Stimulated activated CD8-positive, alpha-beta memory T cell treated with anti-CD3 and anti-CD28 coated beads, Interleukin-7, amount 100 ng/mL, for 24 hours (primary cell): Measurements from ENCODE around the gene IMMP2L.
"Not testable (repeated sequence)": the region's sequence is repeated elsewhere in the genome, so short reads cannot be mapped to it uniquely, and the experiment has no call there.

Source experiments
- DNase-seq: peaks from one replicate; pipeline ENCODE4 v3.0.0-alpha.2; 2020; ENCODE audit warnings: low read depth

Gene IMMP2L

DNA sequence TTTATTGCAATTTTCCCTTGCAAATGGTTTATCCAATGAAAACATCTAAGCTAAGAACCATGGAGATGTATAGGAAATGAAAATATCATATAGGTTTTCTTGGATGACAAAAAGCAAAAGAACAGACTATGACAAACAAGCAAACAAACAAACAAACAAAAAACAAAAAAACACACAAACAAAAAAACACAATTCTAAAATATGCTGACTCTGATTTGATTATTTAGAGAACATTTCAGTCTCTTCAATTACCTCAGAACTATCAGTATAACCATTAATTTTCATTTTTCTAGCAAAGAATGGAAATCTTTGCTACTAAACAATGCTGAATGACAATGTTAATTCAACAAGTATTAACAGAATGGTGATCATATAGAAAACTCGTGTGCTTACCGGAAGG, 840.9 kb downstream of the IMMP2L start:
- DNase-seq = no peak

DNA sequence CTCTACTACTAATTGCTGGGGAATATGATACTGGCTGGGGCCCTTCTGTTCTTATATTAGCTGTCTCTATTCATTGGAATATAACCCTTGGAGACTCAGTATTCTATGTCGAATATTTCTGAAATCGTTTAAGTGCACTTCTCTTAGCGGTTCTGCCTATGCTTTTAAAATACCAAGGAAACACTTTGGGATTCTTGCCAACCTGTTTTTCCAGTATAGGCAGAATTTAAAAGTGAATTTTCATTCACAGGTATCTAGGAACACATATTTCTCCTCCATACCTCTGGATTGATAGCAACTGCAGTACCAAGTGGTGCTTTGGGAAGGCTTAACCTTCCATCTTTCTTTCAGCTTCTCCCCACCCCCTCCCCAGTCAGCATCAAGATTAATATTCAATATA, 841.7 kb downstream of the IMMP2L start:
- DNase-seq = no peak

DNA sequence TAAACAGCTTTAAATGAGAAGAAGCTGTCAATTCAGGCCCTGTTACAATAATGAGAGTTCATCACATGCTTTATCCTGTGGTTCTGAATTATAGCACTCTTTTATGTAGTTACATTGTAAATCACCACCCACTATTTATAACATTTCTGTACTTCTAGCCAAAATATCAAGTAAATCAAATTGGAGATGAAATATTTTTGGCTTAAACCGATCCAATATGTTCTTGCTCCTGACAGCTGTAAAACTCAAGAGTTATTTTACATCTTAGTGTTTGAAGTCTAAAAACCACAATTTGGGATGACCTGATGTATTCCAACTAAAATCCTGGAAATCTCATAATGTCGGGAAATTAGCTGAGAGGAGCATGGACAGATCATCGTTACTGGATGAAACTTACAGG, 842.6 kb downstream of the IMMP2L start:
- DNase-seq = no peak

DNA sequence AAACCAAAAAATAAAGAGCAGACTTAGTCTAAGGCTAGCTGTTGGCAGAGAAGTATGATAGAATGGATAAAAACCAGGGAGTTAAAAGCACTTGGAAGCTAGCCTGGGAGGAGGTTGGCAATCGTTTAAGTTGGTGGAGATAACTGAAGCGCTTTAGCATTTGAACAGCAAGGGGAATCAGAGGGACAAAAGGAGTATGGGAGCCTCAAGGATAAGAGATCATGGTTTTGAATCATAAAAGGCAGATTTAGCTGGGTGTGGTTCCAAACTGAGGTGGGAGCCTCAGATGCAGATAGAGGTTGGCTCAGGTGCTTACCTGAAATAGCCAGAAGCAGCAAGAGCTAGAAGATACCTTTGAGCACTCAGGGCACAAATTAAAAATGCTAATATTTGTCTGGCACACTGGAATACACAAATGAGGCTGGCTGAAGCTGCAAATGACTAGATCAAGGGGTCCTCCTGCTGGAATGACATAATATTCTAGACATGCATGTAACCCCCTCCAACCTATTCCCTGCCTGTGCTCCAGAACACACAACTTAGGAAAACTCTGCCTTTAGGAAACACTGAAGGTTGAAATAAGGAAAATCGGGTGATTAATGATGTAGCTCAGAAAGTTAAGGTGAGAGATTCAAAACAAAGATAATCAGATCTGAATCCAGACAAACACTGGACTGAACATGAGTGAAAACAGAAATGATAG, 843.6 kb downstream of the IMMP2L start:
- DNase-seq = no peak

DNA sequence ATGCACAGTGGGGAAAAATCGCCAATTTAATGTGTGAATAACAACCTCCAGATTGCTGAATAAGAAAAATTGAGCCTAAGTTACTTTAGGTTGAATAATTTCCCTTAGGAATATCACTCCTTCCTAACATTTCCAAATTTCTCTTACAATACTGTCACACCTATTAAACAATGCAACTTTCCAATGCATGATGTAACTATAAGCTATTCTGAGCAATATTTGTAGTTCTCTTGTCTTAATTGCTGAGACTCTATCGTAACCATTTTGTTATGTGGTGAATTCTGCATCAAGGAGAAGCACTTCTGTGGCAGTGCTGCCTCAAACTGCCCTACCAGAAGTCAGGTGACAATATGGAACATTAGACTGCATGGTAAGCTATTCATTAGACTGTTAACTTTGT, 858.1 kb downstream of the IMMP2L start:
- DNase-seq = no peak

DNA sequence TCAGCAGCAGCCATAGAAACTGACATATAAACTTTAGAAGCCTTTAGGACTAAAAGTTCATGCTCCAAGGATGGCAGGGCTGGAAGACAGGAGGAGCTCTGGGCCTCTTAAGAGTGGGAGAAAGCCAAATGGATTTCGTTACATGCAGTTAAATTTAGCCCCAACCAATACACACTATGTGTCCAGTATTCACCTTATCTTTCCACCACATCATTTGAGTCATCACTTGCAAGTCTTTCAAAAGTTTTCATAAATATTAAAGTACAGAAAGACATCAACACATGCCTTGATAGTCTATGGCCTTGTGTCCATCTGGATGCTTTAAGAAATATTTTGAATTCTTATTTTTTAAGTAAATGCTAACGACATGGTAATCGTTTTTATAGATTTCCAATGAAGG, 863.7 kb downstream of the IMMP2L start:
- DNase-seq = no peak

DNA sequence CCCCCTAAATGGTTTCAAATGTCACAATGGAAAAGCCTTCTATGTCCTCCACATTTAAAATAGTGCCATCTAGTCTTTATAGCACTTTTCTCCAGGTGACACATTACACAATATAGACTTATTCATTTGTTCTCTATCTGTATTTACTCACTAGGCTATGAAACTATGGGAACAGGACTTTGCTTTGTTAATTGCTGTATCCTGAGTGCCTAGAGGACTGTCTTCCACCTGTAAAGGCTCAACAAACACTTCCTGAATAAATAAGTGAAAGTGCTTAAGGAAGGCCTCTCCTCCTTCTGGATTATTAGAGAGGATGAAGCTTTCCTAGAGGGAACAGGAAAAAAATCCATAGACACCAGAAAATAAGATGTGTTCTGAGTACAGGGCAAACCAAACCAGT, 868.9 kb downstream of the IMMP2L start:
- DNase-seq = no peak

DNA sequence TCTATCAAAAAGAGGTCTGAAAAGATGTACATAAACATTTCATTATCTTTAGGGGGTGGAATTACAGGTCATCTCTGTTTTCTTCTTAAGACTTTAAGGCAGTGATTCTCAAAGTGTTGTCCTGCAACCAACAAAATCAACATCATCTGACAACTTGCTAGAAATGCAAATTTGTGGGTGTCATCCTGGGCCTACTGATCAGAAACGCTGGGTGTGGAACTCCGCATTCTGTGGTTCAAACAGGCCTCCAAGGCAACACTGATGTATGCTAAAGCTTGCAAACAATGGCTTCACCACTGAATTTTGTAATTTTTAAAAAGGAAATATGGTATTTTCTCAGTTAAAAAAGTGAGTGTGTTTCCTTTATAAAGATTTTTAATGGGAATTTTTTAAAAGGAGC, 873.4 kb downstream of the IMMP2L start:
- DNase-seq = no peak

DNA sequence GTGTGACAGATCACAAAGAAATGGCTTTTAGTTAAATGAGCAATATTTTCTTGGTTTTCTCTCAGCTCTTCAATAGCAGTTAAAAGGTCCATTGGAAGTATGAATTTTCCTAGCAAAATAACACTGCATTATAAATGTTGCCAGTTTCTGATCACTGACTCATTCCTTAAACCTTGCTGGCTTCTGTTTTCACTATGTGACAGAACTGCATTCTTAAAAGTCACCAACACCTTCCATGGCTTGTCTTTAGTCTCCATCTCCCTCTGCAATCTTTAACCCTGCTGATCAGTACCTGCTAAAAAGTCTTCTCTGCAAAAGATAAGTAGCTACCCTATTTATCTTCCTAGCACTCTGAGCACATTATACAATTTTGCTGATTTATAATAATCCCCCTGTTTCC, 876.4 kb downstream of the IMMP2L start:
- DNase-seq = no peak

DNA sequence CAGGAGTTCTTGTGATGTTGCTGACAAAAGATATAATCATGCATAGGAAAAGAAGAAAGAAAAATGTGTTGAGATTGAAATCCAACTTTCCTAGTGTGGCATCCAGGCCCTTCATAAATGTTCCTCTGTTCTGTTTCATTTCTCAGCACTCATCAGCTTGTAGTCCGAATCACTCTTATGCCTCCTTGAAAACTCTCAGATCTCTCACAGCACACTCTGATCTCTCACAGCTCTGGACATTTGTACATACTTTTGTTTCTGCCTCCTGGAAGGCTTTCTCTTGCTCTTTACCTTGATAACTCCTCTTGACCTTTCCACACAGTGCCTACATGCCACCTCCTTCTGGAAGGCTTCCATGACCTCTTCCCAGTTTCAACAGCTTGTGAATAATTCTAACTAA, 880.4 kb downstream of the IMMP2L start:
- DNase-seq = no peak

DNA sequence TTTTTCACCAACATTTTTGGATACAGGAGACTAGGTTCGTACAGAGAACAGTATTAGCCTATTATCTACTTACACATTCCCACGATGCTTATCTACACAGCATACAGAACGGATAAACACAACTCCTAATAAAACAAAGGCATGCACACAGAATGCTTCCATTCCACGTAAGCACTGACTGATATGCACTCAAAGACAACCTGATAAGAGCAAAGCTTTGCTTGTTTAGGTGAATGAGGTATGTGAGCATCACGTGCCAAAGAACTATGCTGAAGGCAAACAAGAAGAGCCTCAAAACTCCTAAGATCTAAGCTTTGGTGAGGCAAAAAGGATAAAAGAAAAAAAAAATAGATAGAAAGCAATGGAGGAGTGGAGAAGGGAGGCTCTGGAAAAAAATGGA, 884.9 kb downstream of the IMMP2L start:
- DNase-seq = no peak

DNA sequence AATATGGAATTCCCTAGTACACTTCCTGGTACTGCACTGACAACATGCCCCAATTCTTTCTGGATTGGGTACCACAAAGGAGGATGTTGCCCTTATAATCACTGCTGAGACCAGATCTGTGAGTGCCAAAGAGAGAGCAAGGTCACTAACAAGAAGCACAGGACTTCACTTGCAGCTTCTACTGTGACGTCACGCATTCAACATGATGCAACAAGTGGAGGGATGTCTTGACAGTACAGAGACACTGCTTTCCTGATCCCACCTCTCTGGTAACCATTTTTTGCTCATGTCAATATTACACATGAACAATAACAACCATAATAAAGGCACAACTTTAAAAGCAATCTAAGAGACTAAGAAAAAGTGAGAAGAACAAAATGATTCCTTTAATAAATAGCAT, 885.5 kb downstream of the IMMP2L start:
- no peak for DNase-seq

DNA sequence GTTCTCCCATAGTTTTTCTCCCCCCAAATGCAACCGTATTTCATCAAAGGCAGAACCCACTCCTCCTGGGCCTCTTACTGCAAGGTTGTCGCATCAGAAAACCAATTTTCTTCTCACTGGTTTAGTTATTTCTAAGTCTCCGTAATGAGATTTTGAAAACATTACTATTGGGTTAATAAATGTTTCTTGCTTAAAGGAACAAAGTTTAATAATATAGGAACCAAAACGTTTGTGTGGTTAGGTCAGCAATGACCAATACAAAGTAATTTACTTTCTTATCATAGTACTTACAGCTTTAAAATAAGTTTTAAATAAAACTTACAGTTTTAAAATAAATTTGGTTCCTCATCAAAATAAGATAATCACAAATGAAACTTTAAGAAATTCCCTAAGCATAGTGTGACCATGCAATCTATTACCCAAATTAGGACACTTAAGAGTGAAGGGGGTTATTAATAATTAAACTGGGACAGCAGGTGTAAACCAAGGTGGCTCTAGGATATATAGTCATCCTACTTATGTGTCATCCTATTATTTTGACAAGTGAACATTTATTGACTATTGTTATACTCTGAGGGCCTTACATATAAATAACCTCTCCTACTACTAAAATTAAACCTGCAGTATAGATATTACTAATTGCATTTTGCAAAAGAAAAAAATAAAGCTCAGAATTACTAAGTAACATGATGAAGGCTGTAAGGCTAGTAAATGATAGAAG, 886.7 kb downstream of the IMMP2L start:
- no peak for DNase-seq

DNA sequence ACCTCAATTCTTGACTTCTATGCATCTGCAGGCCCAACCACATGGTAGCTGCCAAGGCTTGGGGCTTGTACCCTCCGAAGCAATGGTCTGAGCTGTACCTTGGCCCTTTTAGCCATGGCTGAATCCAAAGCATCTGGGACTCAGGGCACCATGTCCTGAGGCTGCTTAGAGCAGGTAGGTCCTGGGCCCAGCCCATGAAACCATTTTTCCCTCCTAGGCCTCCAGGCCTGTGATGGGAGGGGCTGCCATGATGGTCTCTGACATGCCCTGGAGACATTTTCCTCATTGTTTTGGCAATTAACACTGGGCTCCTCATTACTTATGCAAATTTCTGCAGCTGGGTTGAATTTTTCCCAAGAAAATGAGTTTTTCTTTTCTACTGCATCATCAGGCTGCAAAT, 889.1 kb downstream of the IMMP2L start:
- no peak for DNase-seq

DNA sequence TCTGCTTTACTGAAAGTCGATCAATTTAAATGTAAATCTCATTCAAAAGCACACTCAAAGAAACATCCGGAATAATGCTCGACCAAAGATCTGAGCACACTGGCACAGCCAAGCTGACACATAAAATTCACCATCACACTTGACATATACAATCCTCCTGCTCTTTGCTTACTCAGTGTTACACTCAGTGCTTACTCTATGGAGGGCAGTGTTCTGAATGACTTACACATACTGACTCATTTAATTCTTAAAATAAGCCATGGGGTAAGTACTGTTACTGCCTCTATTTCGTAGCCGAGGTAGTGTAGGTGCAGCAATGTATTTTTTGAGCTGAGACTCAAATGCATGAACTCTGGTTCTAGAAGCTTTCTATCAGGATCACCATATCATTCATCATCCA, 892.9 kb downstream of the IMMP2L start:
- no peak for DNase-seq

DNA sequence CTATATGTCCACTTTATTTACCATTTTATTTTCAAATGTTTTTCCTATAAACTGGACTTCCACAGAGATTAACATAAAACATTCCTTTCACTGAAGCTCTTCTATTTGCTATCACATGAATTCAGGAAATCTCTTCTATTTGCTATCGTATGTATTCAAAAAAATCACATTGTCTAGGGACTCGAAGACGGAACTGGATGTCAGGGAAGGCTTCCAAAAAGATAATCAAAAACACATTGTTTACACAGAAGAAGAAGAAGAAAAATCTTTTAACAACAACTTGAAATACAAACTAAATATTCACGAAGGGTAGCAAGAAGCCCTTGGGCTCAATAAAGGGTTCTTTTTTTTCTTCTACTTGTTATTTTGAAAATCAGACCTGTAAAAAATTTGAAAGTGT, 897.5 kb downstream of the IMMP2L start:
- no peak for DNase-seq

DNA sequence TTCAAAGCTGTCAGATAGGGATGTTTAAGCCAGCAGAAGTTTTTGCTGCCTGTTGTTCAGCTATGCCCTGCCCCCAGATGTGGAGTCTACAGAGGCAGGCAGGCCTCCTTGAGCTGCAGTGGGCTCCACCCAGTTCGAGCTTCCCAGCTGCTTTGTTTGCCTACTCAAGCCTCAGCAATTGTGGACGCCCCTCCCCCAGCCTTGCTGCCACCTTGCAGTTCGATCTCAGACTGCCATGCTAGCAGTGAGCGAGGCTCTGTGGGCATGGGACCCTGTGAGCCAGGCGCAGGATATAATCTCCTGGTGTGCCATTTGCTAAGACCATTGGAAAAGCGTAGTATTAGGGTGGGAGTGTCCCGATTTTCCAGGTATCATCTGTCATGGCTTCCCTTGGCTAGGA, 901.7 kb downstream of the IMMP2L start:
- DNase-seq = not testable (repeated sequence)

DNA sequence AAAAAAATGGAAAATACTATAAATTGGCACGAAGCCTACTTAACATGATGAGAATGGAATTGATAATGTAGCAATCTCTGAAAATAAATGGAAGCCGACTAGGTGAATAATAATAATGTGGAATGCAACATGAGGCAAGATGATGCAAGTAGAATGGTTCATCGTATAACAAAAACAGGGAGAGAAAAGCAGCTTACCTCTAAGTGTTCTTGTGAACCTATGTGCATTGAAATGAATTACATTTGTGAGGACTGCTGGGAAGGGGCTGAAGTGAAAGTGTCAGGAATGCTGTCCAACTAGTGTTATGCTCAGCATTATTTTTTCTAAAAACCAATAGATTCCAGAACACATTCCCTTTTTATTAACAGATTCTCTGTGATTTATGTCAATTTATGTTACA, 912.0 kb downstream of the IMMP2L start:
- no peak for DNase-seq

DNA sequence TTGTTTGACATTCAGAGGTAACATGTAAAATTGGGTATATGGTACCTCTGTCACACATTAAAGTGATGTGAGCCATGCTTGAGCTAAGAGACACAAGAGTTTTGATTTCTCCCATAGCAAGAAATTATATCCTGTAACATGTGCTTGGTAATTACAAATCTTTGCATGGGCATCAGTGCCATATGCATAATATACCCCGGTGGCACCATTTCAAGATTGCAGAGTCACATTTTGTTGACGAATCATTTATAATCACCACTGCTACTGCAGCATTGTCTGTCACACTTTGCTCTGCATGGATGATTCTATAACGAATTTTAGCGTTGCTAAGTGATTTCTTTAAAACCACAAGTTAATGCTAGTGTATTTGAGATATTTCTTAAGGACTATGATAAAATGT, 915.0 kb downstream of the IMMP2L start:
- no peak for DNase-seq

DNA sequence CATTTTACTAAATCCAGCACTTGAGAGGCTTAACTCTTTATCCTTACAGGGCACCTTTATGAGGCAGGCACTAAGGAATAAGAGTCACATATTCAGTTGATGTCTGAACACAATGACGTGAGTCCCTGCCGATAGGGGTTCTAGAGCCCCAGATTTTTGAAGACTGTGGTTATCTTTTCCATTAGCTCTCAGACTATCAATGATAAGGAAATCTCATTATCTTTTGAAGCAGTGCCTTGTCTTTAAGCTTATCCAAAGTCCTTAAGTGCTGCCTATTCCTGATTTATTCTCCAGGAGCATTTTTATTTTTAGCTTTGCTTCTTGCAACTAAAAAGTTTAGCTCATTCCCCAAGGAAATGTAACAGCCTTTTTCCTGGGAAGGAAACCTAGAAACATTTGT, 915.5 kb downstream of the IMMP2L start:
- DNase-seq = no peak

DNA sequence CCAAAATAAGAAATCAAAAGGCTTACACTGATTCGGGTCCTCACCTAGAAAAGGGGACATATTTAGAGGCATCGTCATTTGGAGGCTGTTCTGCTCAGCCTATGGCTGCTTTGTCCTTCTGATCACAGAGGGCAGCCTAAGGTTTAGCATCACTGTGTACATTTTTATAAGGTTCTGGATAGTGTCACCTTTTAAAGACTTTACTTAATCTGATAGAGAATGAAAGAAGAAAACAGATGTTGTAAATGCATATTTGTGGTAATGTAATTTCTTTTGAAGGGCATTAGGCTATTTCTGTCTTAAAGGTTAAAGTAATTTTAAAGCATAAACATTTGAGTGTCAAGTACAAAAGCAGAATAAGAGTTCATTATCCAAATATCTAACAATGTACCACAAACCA, 916.7 kb downstream of the IMMP2L start:
- no peak for DNase-seq

DNA sequence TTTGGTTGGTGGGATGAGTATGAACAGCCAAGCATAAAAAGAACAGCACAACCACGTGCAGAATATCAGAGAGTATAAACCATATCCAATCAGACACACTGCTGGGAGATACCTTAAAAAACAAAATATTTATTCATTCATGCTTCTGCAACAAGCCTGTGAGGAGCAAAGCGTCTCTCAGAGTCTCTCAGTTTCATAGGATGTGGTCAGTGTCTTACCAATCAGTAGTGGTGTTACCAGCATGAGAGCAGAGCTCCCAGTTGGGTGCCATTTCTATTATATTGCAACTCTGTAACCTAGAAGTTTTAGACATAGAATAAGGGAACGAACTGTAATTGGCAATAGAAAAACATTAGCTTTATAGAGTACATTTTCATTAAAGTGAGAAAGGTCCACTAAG, 917.2 kb downstream of the IMMP2L start:
- DNase-seq = no peak

DNA sequence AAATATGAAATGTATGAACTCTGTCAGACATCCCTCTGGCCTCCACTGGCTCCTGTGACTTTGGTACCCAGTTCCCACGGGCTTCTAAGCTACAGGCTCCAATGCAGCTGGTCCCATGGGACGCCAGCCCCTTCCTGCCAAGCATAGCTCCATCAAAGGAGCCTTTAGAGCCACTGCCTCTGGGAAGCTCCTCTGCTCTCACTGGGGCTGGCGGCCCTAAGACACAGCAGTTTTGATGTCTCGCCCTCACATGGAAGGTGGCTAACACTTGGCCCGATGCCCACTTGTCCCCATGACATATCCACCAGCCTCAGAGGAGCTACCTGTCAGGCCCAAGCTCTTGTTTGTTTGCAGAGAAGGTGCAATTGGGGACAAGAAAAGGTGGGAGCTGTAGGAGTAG, 925.0 kb downstream of the IMMP2L start:
- DNase-seq = no peak

DNA sequence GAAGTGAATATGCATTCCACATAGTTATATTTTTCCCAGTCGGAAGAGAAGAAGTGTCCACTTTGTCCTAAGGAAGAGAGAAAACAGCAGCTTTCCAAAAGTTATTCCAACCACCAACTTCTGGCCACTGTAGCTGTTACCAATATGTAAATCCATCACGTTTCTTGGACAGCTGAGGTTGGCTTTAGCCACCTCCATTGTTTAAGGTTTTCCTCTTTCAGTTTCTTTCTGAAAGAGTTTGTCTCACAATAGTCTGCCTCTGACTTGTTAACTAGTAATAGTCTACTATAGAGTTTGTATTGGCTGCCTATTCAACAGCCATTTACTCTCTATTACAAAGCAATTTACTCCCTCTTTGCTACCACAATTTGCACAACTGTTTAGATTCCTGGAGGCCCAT, 929.0 kb downstream of the IMMP2L start:
- no peak for DNase-seq
